GM12801 (cell line): Measurements from ENCODE around the gene MACROH2A1.

Experiments used
- TF ChIP-seq, protein P1 (sequence below): IDR thresholded peaks from one replicate; pipeline ENCODE4 v1.5.1; 2011; ENCODE audit warnings: control low read depth; ENCODE audit not compliant: insufficient read length; ENCODE audit errors: extremely low read depth

The MACROH2A1 gene

DNA sequence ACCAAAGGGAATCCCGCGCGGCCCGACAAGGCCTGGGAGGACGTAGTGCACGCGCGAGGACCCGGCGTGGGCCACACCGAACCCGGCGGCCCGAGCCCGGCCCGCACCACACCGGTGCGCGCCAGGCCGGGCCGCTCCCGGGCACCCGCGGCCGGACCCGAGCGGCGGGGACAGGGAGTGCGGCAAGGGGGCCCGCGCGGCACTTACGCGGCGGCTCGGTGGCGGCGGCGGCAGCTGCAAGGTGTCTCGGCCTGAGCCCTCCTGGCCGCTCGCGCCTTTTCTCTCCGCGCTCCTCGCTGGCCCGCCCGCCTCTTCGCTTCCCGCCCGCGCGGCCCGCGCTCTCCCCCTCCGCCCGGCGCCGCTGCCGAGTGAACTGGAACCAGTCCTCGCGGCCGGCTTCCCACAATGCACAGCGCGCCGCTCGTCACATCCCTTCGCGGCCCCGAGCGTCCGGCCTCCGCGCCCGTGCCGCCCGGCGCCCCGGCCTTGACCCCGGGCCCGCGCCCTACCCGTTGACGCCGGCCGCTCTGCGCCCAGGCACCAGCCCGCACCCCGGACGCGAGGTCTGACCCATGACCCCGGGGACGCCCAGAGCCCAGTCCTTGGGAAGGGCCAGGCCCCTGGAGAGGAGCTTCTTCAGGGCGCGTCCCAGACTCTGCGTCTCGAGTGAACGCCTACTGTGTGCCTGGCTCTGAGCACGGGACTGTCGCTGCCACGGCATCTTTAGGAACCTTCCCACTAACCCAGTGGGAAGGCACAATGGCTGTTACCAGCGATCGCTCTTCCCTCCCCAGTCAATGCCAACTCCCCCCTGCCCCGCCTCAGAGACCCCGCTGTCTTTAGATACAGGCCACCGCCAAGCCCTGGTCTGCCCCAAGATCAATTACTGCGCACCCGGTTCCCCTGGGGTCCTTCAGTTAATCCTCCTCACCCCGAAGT lies at the start of gene MACROH2A1:
Gene MACROH2A1 (minus strand): TSS at position 377 of the 939 bp plus-strand sequence. CDS start 10,138 bp downstream, outside the sequence.
- TF ChIP-seq, protein P1, sequence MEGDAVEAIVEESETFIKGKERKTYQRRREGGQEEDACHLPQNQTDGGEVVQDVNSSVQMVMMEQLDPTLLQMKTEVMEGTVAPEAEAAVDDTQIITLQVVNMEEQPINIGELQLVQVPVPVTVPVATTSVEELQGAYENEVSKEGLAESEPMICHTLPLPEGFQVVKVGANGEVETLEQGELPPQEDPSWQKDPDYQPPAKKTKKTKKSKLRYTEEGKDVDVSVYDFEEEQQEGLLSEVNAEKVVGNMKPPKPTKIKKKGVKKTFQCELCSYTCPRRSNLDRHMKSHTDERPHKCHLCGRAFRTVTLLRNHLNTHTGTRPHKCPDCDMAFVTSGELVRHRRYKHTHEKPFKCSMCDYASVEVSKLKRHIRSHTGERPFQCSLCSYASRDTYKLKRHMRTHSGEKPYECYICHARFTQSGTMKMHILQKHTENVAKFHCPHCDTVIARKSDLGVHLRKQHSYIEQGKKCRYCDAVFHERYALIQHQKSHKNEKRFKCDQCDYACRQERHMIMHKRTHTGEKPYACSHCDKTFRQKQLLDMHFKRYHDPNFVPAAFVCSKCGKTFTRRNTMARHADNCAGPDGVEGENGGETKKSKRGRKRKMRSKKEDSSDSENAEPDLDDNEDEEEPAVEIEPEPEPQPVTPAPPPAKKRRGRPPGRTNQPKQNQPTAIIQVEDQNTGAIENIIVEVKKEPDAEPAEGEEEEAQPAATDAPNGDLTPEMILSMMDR = no peak

DNA sequence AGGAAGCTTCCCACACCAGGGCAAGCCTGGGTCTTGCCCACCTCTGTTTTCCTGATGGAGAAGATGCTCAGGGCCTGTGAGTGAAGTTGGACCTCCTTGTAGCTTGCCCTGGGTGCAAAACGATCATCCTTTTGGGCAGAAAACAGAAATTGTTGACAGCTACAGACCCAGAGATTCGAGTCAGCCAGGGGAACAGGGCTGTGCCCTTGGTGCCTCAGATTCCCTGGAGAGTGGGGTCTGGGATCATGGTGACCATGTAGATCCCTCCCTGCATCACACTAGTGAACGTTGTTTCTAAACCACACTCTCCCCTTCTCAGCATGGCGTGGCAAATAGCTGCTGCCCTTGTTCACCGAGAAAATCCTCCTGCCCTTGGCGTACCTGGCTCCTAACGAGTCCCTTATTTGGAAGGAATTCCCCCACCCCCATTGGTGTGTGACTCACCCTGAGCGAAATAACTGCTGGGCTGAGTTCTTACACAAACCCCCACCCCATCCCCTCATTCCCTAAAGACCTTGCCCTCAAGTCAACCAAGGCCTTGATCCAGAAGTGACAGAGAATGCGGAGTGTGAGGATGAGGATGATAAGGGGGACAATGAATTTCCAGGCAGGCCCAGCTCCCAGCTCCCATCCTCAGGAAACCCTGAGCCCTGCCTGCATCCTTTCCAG lies 49.2 kb upstream of the MACROH2A1 start:
- TF ChIP-seq, protein P1 = no peak

DNA sequence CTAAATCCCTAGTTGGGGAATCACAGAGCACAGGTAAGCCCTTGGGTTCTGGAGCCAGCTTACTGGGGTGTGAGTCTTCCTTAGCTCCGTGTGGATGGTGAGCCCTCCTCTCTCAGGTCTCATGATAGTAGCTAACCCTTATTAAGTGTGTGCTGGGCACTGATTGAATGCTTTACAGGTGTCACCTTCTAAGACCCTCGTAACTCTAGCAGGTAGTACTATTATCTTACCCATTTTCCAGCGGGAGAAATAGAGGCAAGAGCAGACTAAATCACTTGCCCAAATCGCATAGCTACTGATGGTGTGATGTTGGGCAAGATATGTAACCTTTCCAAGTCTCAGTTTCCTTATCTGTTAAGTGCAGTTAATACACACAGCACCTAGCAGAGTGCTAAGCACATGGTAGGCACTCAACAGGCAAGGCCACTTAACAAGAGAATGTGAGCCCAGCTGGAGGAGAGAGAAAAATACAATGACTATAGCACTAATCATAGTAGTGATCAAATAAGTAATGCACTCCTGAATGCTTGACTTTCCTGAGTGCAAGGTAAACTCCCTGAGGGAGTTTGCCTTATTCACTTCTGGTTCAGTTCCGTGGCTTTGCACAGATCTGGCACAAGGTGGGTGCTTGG lies 48.4 kb upstream of the MACROH2A1 start, which contains the start of gene DCANP1:
Gene DCANP1 (minus strand): TSS at position 51 of the 632 bp plus-strand sequence. CDS start 240 bp downstream, outside the sequence.
- TF ChIP-seq, protein P1 = no peak

DNA sequence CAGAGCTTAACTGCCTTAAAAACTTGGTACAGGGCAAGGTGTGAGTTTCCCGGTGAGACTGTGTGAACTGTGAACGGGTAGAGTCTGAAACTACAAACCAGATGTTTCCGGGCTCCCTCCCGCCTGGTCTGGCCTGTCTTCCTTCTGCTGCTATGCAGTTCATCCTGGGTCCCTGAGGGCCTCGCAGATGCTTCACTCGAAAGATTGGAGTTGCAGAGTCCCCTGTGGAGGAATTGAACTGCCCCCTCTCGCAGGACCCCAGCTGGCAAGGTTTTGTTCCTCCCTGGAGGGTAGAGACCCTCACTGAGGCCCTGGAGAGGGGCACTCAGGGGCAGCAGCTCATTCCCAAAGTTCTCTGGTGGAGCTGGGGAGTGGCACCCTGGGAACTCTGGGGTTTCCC lies 47.6 kb upstream of the MACROH2A1 start:
- TF ChIP-seq, protein P1 = no peak

DNA sequence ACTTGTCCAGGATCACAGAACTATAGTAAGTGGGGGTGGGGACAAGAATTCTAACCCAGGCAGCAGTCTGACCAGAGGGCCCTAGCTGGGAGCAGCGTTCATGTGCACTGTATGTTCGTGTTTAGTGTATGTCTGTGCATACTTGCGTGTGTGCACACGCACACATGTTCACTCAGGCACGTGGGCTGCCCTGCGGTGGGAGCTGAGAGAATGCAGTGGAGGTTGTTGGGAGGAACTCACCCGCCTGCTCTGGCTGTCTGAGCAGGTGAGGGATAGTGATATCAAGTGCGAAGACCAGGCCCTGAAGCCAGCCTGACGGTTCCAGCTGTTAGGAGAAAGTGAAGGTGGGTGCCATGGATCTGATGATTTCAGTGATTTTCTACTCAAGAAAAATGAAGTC lies 47.2 kb upstream of the MACROH2A1 start:
- TF ChIP-seq, protein P1 = no peak

DNA sequence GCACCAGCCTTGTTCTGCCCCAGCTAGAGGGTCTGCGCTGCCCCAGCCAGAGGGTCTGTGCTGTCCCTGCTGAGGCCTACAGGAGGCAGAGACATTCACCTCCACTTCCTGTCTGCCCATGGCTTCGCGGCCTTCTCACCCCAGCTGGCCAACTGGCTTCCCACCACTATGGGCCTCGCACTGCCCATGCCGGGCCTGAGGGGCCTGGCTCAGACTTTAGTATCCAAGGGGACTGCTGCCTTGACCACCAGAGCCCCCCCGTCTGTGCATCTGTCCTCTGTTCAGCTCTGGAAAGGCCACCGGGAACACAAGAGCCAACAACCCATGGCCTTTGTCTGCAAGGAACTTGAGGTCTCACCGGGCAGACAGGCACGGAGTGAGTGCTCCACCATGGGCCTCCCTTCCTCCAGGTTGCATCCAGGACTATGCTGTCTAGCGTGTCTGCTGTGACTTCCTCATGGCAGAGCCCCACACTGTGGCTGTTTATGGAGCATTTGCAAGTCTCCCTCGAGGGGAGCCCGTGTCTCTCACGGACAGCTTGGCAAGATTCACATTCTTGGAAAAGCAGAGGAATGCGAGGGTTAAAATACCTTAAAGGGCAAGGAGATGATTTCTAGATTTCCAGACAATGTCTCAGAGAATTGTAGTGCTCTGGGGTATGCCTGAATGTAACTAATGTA lies 46.4 kb upstream of the MACROH2A1 start:
- TF ChIP-seq, protein P1 = no peak
